GM21515 (cell line): Measurements from ENCODE around the gene FZD4.
A peak's percentile ranks its signal among the peaks of the same experiment; 100 is the strongest.
"Not testable (repeated sequence)": the region's sequence is repeated elsewhere in the genome, so short reads cannot be mapped to it uniquely, and the experiment has no call there.

Experiments
- ATAC-seq: cut with Tn5 transposase; IDR thresholded peaks from one replicate; pipeline ENCODE4 v1.9.1; 2021; ENCODE audit not compliant: unreplicated experiment

Gene FZD4

DNA sequence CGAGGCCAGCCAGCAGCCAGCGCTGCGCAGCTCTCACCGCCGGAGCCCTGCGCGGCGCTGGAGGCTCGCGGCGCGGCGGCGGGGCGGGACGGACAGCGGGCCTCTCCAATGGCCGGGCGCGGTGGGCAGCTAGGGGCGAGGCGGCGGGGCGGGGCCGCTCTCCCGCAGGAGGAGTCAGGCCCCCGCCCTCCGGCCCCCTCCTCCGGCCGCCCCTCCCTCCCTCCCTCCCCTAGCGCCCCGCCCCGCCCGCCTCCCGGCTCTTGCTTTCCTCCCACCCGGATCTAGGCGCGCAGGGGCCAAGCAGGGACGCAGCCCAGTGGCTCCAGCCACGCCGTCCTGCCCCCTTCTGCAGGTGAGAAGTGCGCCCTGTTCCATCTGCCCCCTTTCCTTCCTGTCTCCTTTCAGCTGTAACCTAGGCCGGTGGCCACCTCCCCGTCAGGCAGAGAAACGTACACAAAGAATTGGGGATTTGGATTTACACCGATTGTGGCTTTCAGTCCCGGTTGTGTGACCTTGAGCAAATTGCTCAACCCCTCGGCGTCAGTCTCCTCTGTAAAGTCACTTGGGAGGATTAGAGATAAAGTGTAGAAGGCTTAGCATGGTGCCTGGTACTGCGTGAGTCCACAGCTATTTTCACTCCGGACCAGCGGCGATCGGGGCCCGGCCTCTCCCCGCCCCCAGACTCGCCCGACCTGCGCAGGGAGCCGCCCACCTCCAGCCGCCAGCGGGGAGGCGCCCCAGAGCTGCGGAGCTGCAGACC is at the start of gene FZD4:
Gene FZD4 (minus strand): TSS at position 35 of the 760 bp plus-strand sequence. CDS start 310 bp downstream, outside the sequence.
- ATAC-seq: peak; percentile 97

DNA sequence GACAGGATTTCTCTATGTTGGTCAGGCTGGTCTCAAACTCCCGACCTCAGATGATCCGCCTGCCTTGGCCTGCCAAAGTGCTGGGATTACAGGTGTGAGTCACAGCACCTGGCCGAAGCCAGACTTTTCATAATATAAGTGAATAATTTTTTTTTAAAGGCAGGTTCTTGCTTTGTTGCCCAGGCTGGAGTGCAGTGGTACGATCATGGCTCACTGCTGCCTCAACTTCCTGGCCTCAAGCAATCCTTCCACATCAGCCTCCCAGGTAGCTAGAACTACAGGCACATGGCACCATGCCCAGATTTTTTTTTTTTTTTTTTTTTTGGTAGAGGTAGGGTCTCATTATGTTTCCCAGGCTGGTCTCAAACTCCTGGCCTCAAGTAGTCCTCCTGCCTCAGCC is 49.1 kb upstream of the FZD4 start:
- not testable (repeated sequence) for ATAC-seq

DNA sequence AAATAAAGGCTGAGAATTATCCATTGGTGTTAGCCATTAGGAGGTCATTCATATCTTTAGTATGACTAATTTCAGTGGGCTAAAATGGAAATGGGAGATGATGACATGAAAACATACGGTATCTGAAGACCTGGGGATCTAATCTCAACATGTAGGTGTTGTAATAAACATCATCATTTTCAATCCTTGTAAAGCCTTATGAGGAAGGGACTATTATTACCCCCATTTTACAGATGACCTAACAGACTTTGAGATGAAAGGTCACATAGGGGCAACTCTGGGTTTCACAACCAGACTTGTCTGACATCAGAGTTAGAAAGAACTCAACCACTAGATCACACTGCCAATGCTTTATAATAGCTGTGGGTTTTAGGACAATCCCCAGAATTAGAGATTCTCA is 47.7 kb upstream of the FZD4 start:
- no peak for ATAC-seq

DNA sequence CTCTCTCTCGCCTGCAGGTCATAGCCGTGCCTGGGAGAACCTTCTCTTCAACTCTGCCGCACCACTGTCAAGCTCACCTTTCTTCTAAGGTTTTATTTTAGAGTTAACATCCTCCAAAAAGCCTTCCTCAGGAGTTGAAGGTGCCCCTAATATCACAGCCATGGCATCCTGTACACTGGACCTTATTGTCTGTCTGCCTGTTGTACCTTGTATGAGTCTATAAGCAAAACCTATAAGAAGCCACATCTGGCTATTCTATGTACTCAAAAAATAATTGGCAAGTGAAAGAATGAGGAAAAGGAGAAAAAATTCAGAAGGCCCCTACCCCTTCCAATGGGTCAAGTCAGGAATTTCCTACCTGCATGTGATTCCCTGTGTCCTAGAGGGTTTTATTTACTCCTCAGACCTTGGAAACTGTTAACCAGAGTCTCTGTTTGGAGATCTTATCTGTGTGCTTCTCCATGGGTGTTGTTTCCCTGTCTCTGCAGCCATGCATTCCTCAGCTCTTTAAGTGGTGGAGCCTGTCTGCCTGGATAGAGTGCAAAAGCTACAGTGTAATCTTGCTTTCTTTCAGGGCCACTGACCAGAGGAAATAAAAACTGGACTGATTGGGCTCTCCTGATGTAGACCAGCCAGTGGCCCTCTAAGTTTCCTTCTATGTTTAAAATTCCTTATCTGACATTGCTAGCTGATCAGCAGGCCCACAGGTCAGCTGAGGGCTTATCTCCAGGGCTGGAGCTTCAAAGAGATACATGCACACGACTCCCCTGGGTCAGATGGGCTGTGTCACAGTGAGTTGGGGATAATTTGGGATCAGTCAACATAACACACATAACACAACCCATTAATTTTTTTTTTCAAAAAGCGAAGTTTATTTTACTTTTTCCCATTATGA is 44.9 kb upstream of the FZD4 start:
- no peak for ATAC-seq

DNA sequence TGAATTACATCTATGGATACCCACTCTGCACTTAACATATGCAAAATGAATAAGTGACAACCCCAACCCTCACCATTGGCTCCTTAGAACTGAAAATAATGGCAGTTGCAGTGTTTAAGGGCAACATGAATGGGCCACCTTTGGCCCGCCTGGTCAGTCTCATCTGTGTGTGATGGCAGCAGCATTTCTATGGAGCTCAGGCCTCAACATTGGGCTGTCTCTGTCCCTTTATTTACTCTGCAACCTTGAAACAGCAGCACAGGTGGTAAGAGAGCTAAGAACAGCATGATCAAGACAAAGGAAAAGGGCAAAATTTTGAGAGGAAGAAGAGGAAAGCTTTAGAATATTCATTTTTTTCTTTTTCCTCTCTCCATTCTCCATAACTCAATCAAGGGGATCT is 44.2 kb upstream of the FZD4 start:
- no peak for ATAC-seq

DNA sequence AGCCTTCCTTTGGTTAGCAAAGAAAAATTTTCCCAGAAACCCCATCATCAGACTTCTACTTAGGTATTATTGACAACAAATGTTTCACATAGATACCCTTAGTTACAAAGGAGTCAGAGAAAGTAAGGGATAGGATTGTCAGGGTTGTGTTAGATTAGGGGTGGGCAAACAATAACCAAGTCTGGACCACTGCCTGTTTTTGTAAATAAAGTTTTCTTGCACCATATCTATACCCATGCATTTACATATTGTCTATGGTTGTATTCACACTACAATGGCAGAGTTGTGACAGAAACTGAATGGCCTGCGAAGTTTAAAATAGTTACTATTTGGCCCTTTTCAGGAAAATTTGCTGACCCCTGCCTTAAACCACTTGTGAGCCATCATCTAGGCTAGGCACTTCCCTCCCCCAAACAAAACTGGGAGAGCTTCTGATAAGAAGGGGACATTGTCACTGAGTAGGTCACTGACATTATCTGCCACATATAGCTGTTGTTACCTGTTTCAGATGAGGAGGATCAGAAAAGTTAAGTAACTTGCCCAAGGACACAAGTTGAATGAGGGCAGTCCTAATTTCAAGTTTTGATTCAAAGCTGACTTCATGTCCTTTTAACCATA is 41.9 kb upstream of the FZD4 start:
- no peak for ATAC-seq

DNA sequence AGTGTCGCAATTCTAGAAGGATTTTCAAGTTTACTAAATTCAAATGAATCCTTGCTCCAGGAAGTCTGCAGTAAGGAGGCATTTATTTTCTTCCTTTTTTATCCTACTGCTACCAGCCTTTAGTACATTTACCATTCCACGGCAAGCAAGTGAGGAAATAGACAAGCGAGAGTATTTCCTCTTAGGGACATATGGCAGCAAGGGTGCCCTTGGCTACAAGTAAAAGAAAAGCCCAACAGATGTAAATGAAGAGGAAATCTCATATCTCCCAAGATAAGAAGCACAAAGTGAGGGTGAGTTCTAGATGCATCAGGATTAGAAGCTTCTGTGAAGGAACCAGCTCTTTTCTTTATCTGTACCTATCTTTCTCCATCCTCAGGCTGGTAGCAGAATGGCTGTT is 37.8 kb upstream of the FZD4 start:
- ATAC-seq: no peak

DNA sequence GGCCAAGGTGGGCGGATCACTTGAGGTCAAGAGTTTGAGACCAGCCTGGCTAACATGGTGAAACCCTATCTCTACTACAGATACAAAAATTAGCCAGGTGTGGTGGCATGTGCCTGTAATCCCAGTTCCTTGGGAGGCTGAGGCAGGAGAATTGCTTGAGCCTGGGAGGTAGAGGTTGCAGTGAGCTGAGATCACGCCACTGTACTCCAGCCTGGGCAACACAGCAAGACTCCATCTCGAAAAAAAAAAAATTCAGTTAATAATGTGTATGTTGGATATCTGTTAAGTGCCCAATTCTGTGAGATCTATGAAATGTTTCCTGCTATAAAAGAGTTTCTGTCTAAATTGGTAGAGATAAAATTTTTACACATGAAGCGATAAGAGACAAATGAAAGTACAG is 37.1 kb upstream of the FZD4 start:
- not testable (repeated sequence) for ATAC-seq

DNA sequence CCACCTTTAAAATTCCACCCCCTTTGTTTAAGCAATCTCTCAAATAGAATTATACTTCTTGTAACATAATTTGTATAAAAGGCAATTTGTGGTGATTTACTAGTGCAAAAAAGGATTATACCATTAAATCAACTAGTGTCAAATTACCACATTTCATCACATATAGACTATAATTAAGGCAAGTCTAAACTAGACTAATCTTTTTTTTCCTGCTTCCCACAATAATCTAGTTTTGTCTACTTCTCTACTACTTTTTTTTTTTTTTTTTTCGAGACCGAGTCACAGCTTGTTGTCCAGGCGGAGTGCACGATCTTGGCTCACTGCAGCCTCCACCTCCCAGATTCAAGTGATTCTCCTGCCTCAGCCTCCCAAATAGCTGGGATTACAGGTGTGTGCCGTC is 36.1 kb upstream of the FZD4 start:
- ATAC-seq: no peak

DNA sequence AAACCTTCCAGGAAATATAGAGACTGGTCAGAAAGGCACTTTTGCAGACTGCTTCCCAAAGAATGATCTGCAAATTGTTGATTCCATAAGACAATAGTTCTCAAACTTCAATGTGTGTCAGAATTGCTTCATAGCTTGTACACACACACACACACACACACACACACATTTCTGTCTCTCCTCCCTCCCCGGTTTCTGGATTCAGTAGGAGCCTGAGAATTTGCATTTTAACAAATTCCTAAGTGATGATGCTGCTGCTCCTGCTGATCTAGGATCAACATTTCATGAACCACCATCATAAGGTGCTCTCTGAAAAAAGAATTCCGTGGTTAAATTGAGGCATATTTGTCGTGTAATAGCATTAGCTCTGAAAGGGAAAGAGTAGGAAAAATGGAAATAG is 35.3 kb upstream of the FZD4 start:
- no peak for ATAC-seq

DNA sequence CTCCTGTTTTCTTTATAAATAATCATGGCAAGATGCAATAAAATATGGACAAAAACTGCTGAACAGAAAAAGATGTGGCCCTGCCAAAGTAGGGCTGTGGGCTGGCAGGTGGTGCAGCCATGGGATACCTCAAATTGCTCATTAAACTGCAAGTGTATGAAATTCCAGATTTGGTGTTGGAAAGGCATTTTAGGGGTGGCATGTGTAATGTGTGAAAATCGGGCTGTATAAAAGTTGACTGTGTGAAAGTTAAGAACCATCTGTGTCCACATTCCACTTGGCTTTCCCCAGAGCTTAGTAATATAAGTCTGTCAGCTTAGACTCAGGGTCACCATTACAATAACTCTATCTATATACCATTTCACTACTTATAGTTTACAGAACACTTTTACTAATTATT is 34.8 kb upstream of the FZD4 start:
- ATAC-seq: no peak

DNA sequence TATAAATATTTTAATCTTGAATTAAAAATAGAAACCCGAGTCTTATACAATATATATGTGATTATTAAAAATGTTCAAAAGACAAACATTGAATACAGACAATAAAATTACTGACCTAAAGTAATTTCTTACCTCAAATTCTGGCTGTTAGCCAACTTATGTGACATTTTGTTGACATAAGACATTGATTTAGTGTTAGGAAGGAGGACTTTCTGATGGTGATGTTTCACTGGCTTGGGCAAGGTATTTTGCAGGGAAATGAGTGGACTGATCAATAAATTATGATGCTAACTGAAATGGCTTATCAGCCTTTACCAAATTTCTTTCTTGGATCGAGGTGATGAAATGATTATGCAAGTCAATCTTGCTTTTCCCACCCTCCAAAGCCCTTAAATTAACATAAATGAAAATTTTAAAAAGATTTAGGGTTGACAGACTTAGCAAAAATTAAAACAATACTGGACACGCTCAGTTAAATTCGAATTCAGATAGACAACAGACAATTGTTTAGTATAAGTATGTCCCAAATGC is 33.2 kb upstream of the FZD4 start:
- ATAC-seq: no peak

DNA sequence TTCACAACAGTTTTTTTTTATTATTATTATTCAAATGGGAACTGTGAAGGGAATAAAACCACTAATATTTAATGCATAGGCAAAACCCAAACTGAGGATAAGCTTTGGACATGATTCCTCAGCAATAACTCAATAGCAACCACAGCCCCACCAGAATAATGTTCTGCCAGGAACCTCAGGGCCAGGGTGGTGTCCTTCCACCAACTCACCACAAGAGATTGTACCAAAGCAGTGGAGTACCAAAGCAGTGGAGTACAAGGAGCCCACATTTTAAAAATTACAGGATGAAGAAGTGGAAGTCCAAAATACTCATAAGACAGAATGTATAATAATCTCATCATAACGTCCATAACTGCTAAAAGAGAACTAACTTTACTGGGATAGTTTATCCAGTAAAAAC is 32.5 kb upstream of the FZD4 start:
- ATAC-seq: no peak

DNA sequence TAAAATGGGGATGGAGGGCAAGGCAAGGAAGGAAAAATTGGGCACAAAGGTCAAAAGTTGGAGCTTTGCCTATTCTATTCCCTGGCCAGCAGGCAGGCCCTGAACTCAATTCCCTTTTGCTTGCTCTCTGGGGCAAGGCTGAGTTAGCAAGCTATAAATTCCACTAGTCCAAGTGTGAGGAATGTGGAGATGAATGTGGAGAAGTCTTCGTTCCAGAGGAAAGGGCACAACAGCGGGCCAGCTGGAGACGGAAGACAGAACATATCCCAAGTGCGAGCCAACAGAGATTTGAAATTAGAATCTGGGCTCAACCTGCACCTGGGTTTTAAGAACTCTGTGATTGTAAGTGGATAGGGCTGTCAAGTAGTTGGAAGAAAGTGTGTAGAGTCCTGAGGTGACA is 29.5 kb upstream of the FZD4 start:
- no peak for ATAC-seq

DNA sequence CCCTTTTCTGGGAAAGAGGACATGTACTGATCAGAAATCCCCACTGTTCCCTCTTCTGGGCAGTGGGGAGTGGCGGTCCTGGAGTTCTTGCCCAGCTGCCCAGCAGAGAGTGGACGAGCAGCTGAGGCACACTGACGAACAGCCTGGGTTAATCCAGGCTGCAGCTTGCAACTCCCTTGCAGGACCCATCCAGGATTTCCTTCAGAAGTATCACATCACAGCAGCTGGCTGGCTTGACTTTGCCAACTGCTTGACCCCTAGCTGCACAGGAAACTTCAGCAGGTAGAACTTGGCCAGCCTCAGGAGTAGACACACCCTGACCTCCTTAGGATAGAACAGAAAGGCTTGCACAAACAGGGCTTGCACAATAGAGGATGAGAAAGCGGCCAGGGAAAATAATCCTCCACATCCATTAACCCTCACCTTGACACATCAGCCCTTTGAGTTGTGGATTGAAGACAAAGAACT is 27.9 kb upstream of the FZD4 start:
- no peak for ATAC-seq

DNA sequence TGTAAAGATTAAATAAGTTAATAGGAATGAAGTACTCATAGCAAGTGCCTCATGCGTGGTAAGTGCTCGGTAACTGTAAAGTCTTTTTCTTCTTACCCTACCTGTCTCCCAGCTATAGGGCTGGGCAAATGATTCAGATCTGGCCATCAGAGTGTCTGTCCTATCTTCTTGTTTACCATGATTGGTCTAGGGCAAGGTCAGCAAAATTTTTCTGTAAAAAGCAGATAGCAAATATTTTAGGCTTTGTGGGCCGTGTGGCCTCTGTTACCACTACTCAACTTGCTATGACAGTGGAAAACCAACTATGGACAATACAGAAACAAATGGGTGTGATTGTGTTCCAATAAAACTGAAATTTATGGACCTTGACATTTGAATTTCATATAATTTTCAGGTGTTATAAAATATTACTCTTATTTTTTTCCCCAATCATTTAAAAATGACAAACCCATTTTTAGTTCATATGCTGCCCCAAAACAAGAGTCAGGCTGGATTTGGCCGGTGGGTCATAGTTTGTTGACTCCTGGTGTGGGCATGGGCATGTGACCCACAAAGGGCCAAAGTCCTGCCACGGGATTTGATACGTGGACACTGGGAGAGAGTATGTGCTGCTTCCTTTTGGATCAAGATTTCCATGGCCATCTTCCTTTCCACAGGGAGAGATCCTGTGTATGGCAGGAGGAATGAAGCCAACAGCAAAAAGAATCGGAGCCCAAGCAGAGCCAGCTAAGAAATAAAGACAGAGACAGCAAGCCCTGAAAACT is 26.8 kb upstream of the FZD4 start:
- no peak for ATAC-seq

DNA sequence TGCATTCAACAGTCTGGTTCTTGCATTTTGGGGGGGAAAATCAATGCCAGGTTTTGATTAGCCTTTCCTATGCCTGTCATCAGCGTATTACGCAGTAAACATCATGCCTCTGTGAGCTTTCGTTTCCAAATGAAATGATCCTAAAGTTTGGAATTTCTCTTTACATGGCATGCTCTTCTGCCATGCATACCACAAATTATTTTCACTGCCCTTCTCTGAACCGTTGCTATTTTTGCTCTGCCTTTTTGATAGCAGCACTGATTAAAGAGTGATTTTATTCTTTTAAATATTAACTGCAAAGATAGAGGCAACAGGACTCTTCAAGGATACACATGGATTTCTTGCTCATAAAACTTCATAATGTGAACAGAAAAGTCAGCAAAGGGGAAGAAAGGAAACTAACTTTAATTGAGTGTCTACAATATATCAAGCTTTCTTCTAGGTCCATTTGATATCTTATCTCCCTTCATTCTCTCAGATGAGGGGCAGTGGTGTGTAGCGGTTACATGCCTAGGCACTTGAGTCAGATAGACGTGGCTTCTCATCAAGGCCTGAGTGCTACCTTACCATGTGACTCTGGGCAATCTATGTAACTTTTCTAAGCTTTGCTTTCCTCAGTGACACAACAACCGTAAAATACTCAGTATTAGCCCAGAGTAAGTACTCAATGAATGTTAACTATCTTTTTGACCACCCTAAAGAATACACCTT is 25.0 kb upstream of the FZD4 start:
- ATAC-seq: no peak

DNA sequence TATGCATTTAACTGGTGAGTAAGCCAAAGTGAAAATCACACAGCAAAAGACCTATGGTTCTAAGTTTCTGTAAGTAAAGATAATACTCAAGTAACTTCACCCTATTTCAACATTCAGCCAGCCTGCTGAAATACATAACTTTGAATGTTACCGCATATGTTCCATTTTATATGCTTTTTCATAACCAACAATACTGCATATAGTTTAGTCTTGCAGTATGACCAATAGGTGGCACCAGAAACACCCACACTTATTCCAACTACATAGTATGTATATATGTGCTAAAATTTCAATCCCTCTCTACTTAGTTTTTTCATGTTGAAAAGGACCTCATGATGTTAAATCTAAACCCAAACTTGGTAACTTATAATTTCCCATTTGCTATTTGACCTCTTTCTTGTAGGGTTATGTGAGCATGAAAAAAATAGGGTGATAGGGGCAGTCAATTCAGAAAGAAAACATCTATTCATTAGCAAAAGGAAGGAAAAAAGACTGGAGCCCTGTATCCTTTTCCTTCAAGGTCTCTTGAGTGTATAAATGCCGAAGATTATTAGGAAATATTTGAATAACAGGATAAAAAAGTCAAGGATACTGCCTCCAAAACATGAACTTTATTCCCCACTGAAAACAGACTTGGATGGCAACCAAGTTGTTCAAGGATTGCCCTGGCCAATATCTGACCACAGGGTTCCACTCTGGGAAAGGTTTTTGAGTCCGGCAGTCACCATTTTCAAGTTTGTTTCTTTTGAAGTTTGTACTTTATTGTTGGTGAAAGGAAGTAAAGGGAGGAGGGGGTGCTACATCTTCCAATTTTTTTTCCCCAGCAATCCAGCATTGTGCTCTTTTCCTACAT is 23.8 kb upstream of the FZD4 start:
- no peak for ATAC-seq

DNA sequence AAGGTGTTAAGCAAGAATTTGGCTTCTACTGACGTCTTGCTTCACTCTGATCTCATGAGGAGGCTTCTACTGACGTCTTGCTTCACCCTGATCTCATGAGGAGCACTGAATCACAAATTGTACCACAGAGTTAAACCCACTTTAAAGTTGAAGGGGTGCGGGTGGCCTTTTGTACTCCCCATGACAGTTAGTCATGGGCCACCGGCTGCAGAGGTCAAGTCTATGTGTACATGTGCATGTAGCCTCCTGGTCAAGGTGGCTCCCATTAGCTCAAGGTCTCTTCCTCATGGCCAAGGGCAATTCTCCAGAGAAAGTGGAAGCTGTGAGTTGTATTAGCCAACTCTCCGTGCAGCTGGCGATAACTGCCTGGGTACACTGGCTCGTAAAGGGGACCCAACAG is 23.1 kb upstream of the FZD4 start:
- no peak for ATAC-seq
